C1 segment of cervical spinal cord (tissue), 14 donors: ENCODE results near the gene FRMD4B.
"Not testable (repeated sequence)": the region's sequence is repeated elsewhere in the genome, so short reads cannot be mapped to it uniquely, and the experiment has no call there.

Experiments used
- DNase-seq, 14 donors: peaks; one replicate each; lab custom pipeline; 2025; lab: John Stamatoyannopoulos, UW

The FRMD4B gene

DNA sequence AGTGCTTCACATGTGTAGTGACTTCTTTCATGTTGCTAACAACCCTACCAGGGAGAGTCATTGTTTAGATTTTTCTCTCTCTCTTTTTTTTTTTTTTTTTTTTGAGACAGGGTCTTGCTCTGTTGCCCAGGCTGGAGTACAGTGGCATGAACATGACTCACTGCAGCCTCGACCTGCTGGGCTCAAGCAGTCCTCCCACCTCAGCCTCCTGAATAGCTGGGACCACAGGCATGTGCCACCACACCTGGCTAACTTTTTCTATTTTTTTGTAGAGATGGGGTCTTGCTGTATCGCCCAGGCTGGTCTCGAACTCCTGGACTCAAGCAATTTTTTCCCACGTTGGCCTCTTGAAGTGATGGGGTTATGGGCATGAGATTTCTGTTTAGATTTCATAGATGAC lies 63.4 kb downstream of the FRMD4B start:
- DNase-seq, result not testable (repeated sequence)

DNA sequence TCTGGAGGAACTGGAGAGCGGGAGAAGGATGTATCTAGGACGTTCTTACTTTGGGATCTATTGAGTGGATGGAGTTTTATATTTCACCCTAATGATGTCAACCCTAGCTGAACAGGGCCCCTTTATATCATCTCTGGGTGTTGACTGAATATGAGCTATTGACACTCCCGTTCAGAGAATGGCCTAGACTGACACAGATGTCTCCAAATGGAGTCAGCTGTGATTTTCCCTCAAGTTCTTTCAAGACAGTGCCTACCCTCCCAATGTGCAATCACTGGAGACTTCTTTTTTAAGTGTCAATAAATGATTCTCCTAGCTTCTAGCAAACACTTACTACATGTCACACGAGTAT lies 63.8 kb downstream of the FRMD4B start:
- DNase-seq, result peak in 4 of 14 donors; percentile 10 to 78 (median 23)

DNA sequence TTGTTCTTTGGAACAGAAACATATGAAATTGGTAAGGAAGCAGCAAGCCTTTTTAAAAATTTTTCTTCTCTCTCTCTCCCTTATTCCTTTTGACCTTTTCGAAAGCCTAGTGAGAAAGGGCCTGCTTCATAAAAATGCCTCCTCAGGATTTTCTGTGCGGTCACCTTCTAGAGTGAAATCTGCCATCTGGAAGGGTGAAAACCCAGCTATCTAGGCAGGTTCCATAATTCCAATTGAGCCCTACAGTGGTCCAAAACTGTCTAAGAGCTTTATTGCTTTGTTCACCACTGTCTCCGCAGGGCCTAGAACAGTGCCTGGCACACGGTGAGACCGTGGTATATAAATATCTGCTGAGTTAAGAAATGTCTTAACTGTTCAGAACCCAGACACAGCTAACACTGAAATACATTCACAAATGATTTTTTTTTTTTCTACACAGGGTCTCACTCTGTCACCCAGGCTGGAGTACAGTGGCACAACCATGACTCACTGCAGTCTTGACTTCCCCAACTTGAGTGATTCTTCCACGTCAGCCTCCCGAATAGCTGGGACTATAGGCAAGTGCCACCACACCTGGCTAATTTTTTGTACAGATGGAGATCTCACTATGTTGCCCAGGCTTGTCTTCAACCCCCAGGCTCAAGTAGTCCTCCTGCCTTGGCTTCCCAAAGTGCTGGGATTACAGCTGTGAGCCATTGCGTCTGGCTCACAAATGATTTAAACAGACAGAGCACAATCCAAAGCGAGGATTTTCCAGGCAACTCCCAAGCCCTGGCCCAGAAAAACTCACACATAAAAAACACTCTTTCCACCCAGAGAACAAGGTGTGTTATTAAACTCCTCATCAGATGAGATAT lies 64.4 kb downstream of the FRMD4B start:
- peak in 6 of 14 donors; percentile 27 to 78 (median 38) for DNase-seq

DNA sequence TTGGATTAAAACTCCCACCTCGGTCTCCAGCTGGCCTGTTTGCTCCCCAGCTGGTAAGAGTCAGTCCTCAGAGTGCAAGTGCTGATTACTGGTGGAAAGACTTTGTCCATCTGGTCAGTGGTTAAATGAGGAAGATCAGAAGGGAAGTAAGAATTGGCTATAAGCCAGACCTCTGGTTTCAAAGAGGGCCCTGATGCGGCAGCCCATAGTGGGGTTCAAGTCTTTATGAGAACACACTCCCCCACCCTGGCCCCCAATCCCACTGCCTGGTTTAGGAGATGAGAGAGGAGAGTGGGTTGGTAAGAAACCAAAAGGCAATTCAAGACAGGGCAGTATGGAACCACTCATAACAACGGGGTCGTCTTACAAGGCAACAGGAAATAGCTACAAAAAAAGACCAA lies 65.0 kb downstream of the FRMD4B start:
- peak in 5 of 14 donors; percentile 11 to 31 (median 17) for DNase-seq

DNA sequence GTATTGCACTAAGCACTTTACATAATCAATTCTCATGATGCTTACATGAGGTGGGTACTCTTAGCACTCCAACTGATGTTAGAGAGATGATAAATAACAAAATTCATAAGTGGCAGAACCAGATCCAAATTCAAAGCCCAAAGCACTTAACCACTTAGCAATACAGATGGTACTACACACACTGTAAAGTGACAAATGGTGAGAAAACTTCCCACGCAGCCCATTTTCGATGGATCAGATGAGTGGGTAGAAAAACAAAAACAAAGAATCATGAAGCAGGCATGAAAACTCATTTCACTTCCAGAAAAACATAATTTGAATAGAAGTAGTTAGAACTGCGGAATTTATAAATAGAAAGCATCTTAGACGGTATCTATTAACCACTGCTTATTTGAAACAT lies 66.2 kb downstream of the FRMD4B start:
- DNase-seq, result no peak

DNA sequence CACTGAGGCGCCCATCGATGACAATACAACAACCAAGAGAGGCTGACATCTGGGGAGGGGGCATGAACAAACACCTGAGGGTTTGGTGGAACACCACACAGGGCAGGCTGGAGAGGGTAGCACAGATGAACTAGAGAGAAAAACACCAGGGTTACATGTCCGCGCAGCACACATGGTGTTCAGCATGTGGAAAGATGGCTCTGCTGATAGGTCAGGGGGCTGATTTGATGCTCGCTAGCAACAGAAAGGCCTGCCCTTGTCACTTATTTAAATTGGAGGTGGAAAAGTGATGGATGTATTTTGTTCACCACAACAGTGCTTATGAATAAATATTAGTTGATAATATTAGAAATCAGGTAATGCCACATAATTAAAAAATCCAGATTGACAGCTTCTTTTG lies 67.5 kb downstream of the FRMD4B start:
- no peak for DNase-seq

DNA sequence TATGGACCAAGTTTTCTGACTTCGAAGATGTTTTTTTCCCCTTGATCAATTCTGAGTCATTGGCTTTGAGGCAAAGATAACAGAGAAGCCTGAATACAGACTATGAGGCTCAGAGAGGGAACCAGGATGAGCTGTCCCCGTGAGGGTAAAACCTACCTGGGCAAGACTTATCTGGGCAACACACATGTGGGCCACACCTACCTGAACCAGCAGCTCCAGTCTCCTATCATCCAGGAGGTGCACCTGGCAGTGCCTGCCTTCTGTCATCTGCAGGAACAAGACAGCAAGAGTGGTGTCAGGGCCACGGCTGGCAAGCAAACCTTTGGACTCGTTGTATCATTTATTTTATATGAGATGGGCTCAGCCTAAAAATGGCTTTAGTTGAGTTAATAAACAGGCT lies 72.6 kb downstream of the FRMD4B start:
- no peak for DNase-seq

DNA sequence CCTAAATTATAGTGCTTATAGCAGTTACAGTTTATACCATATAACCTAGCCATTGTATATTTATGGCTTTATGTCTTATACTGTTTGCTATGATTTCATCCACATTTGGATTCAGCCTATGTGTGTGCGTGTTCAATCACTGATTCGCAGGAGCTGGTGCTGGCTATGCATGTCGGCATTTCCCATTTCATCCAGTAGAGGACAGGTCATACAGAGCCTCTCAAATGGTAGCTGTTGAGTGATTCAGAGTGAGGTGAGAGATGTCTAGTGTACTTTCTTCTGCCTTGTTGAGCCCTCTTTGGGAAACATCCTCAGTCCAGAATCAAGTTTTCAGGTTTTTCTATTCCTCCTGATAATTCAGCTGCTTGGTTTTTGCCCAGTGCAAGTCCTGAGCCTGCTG lies 76.1 kb downstream of the FRMD4B start:
- DNase-seq, result no peak

DNA sequence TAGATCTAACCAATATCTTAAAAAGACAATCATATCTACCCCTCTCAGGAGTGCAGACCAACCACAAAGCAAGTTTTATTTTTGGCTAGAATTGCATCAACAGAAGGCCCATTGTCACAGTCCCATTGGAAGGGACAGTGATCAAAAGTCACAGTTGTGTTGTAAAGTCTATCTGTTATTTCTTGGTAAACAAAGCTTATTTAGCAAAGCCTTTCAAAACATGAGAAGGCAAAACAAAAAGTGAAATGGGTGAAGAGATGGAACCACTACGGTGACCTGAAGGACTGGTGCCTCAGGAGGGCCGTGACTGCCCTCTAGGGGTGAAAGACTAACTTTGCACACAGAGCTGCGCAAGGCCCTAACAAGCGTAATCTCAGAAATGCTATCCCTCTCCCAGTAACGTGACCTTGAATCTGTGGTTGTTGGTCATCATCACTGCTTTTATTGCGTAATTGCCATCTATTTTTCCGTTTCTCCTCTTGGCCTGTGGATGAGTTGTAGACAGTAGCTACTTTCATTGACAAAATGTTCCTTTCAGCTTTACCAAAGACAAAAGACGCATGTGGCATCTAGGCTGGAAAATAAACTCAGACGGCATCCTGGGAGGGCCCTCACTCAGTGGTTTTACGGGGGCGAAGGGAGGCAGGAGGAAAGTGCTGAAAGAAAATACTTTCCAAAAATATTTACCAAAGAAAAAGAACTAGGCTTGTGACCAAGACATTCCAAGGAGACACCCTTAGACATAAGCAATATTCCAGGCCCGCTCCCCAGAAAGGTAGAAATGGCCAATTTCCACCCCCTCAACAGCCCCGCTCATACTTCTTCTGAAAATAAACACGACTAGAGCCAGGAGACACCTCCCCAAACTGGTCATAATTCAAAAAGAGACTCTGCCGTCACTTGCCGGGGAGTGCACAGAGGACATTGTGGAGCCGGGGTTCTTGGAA lies 79.4 kb downstream of the FRMD4B start:
- peak in 9 of 14 donors; percentile 1 to 65 (median 42) for DNase-seq

DNA sequence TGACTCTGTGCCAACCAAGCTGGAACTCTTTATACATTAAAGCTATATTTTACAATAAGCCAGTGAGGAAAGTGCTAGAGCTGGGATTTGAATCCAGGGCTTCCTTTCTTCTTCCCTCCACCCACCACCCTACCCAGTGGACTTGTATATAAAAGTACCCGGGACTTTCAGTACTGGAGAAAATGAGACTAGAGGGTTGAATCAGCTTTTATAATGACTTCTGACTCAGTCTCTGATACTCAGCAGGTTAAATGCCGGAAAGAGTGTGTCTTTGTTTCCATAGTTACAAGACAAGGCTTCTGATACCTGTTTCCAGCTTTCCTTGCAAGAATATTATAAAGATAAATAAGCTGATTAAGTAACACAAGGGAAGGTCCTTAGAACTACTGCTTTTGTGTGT lies 80.9 kb downstream of the FRMD4B start:
- DNase-seq, result no peak

DNA sequence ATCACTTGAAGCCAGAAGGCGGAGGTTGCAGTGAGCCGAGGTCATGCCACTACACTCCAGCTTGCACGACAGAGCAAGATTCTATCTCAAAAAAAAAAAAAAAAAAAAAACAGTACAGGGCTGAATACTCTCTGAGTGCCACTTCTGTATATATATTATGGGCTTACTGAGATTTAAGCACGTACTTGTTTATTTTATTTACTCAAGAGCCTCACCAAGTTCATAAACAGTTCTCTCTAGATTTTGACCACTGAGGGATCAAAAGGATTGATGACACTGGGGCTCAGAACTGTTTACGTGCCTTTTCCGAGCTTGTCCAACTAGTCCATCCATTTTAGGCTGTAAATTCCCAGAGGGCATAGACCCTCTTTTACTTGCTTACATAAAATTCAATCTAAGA lies 81.5 kb downstream of the FRMD4B start:
- no peak for DNase-seq

DNA sequence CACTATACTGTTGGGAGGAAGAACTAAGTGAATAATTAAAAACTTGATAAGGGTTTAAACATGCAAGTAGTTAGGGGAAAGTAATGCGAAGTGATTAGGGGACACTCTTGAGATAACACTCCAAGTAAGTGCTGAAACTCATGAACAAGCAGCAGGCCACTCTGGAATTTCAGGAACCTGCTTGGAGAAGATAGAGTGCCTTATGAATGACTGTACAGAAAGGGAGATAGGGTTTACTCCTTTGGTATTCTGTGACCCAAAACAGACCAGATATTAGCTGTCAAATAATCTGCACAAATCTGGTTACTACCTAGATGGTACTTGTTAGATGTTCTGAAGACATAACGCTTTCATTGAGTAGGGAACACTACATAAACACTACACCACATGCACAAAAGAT lies 85.6 kb downstream of the FRMD4B start:
- no peak for DNase-seq

DNA sequence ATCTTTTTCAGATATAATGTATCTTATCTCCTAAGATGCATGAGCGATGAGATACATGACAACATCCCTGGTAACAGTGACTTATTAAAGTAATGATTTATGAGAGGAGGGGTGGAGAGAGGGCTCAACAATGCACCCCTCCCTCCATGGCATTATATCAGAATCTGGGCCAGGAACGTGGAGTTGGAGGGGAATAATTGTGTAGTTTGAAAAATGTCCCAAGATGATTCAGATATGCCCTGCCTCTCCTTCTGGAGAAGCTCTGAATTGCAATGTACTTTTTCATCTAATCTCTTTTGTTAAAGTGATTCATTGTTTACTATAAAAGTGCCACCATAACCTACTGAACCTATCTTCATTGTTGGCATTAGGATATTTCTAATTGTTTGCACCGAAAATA lies 86.5 kb downstream of the FRMD4B start:
- no peak for DNase-seq

DNA sequence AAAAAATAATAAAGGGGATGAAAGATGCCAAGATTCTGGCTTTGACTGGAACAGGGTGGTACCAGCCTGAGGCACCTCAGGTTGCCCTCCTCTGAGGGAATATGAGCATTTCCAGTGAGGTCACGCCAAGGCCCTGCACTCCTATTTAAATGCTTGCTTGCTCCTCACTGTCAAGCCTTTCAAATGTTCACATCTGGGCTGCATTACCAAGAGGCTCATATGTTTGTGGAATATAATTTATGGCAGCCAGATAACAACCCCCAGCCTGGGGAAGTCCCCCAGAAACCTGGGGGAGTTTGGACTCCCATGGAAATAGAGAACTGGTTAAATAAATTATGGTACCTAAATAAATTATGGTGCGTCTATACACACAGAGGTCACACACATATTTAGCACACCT lies 88.4 kb downstream of the FRMD4B start:
- no peak for DNase-seq

DNA sequence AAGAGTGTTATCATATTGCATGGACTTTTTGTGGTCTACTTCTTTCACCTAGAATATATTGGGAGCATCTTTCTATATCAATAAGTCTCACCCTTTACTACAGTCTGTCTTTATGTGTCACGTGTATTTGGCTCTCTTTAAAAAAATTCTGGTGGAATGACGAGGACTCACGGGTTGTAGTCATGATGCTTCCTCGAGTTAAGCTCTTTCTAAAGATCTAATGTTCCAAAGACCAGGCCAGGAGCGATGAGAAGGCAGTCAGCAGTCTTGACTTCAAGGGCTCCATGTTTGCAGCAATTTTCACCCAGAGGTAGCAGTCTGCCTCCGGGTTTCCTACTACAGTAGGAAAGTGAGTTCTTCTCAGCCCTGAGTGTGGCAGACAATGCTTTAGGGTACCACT lies 88.9 kb downstream of the FRMD4B start:
- DNase-seq, result no peak

DNA sequence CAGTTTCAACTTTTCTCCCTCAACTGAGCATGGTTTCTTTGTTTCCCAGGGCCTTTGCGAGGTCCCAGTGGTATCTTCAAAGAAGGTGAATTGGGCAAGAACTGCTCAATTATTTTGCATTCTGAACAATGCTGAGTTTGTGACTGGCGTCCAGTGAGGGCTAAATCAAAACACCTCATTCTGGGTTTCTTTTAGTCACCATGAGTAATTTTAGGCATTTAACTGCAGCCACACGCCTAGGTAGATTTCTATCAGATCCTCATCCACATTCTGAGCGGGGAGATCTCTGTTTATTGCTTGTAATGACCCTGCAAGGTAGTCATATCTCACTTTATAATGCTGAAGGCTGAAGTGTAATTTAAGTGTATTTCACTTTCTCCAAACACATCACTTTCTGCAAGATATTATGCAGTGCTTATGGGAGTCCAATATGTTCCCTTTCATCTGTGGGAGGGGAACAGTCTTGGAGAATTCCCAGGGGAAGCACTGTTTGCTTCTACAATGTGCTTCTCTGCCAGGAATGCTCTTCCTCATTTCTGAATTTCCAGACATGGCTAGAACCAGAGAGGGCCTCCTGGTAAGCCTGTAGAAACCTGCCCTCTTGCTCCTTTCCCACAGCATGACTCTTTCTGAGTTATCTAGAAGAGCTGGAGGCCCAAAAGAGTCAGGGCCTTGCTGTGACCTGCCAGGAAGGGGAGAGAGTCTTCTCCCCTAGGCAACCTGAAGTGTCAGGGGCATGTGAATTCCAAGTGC lies 91.7 kb downstream of the FRMD4B start:
- no peak for DNase-seq

DNA sequence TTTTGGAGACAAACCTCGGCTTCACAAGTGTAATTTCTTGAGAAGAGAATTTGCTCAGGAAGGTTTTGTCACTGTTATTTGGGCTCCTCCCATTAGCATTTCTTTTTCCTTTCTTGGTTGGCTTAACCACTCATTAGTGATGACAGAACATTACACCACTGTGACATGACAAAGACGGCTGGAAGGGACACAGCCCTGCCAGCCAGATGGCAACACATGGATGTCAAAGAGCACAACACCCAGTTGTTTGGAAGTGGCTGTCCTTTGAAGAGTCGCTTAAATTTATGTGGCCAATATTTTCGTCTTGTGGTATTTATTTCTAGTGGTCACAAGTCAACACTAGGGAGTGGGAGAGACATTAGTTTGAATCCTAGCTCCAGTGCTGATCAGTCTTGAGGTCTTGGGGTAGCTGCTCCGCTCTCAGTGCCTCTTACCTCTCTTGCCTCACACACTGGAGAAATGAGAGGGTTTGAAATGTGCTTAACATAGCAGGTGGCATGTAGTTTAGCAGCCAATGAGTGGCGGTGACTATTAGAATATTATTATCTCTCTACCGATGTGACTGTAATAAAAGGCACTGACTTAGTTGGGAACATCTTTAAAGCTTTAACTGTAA lies 92.8 kb downstream of the FRMD4B start:
- no peak for DNase-seq

DNA sequence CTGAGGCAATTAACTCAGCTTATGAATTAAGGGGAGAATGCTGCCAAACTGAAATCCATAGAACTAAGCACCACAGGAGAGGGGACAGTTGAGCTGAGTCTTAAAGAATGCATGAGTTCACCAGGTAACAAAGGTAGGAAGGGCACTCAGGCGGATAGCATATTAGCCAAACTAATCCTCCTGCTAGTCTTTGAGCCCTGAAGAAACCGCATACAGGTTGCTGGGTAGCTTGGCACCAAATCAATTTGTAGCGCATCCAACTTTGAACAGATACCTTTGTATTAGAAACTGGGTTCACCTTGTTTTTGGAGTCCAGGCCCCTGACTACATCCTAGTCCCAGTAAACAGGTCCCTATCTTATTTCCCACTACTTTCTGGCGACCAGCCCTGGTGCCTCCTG lies 93.7 kb downstream of the FRMD4B start:
- no peak for DNase-seq

DNA sequence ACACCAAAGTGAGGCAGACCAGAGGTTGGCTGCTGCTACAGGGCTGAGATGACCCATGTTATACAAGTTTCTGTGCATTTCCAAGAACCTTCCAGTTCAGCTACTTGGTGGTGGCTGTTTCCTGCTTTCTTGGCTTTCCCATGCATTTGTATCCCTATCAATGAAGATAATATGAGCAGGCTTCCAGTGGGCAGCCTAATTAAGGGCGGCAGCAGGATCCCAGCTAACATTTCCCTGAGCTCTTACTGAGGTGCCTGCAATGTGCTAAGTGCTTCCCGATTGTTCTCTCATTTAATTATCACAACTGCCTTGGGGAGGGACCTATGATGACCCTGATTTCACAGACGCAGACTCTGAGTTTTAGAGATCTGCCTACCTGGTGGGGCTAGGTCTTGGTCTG lies 95.5 kb downstream of the FRMD4B start:
- no peak for DNase-seq

DNA sequence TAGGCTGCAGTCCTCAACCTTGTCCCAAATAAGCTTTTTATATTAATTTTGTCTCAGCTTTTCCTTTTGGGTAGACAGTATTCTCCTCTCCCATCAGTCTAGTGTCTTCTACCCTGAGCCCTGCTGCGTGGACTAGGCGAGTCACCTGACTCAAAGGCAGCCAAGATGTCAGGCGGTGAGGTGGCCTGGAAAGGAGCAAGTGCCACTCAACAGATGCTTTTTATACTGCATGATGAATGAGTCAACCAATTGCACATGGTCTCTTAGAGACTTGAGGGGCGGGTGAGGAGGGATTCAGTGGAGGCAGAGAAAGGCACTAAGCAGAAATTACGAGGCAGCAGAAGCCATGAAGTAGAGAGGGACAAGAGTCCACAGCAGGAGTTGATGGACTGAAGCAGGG lies 95.9 kb downstream of the FRMD4B start:
- no peak for DNase-seq

DNA sequence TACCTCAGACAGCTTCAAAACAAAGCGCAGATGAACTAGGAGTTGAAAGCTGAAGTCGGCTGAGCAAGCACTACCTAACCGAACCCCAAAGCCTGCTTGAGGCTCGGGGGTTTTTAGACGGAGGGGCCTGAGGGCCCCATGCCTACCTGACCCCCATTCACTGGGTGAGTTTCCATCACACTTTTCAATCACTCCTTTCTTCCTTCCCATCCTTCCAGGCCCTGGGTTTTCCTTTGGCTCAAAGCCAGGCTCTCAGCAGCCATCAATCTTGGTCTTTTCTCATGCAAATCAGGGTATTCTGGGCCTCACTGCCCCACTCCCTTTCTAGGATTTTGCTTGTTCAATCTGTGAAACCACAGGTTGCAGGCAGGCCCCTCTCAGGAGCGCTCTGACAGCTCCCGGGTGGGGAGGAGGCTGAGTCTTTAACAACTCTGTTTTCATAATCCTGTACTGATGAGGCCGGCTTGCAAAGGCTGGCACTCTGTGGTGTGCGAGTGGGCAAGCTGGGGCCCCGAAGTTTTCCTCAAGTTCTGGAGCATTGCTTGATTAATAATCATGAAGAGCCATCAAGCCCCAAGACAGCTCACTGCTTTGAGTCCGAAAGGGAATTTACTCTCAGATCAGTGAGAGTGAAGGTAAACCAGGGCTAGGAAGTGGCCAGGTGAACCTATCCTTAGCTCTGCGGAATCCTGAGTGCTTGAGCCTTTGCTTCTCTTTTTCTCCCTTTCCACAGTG lies 97.6 kb downstream of the FRMD4B start:
- DNase-seq, result no peak
